ENCODE measurements around the gene RAP1A.

The RAP1A gene

GRCh38 chr1:111656086-111657017, 36.8 kb downstream of the RAP1A start:
- TF ChIP-seq MYC (IDR thresholded peaks at IDR 0.05; ENCODE audit: low read depth, low read length) (no peak), POLR2A (IDR thresholded peaks at IDR 0.05; ENCODE audit: extremely low read depth, insufficient read length) (no peak), MAX (IDR thresholded peaks at IDR 0.05; ENCODE audit: low read depth, low read length) (no peak), CTCF (IDR thresholded peaks at IDR 0.05; ENCODE audit: low read depth, low read length) (peak; percentile 19)
- DNase-seq (ENCODE audit: low read depth) = peak; percentile 81
- no peak overlapping the region for H3K4me3 ChIP-seq (ENCODE audit: low read depth, low read length)

GRCh38 chr1:111658622-111659021, 39.0 kb downstream of the RAP1A start:
- H3K4me3 ChIP-seq (ENCODE audit: low read depth, low read length) = no peak overlapping the region
- no peak for TF ChIP-seq MYC (IDR thresholded peaks at IDR 0.05; ENCODE audit: low read depth, low read length)
- TF ChIP-seq CTCF (IDR thresholded peaks at IDR 0.05; ENCODE audit: low read depth, low read length) = no peak
- no peak for TF ChIP-seq MAX (IDR thresholded peaks at IDR 0.05; ENCODE audit: low read depth, low read length)
- TF ChIP-seq POLR2A (IDR thresholded peaks at IDR 0.05; ENCODE audit: extremely low read depth, insufficient read length) = no peak
- DNase-seq (ENCODE audit: low read depth) = no peak

- TF ChIP-seq MYC (IDR thresholded peaks at IDR 0.05; ENCODE audit: low read depth, low read length) (no peak), POLR2A (IDR thresholded peaks at IDR 0.05; ENCODE audit: extremely low read depth, insufficient read length) (no peak), MAX (IDR thresholded peaks at IDR 0.05; ENCODE audit: low read depth, low read length) (no peak), CTCF (IDR thresholded peaks at IDR 0.05; ENCODE audit: low read depth, low read length) (no peak)
- no peak overlapping the region for H3K4me3 ChIP-seq (ENCODE audit: low read depth, low read length)
- DNase-seq (ENCODE audit: low read depth) = peak; percentile 13
Observed at GRCh38 chr1:111660204-111661150, 40.9 kb downstream of the RAP1A start.

GRCh38 chr1:111664652-111665051, 45.1 kb downstream of the RAP1A start:
- H3K4me3 ChIP-seq (ENCODE audit: low read depth, low read length) = no peak overlapping the region
- TF ChIP-seq POLR2A (IDR thresholded peaks at IDR 0.05; ENCODE audit: extremely low read depth, insufficient read length) = no peak
- TF ChIP-seq CTCF (IDR thresholded peaks at IDR 0.05; ENCODE audit: low read depth, low read length) = no peak
- TF ChIP-seq MAX (IDR thresholded peaks at IDR 0.05; ENCODE audit: low read depth, low read length) = no peak
- no peak for TF ChIP-seq MYC (IDR thresholded peaks at IDR 0.05; ENCODE audit: low read depth, low read length)
- DNase-seq (ENCODE audit: low read depth) = no peak

- TF ChIP-seq CTCF (IDR thresholded peaks at IDR 0.05; ENCODE audit: low read depth, low read length) = no peak
- no peak for TF ChIP-seq POLR2A (IDR thresholded peaks at IDR 0.05; ENCODE audit: extremely low read depth, insufficient read length)
- TF ChIP-seq MYC (IDR thresholded peaks at IDR 0.05; ENCODE audit: low read depth, low read length) = no peak
- TF ChIP-seq MAX (IDR thresholded peaks at IDR 0.05; ENCODE audit: low read depth, low read length) = no peak
- no peak for DNase-seq (ENCODE audit: low read depth)
- no peak overlapping the region for H3K4me3 ChIP-seq (ENCODE audit: low read depth, low read length)
Observed at GRCh38 chr1:111665497-111665896, 45.9 kb downstream of the RAP1A start.

Measured in NB4 (cell line).